ENCODE data around the gene NECTIN2.
A peak's percentile ranks its signal among the peaks of the same experiment; 100 is the strongest.
"Not testable (repeated sequence)": the region's sequence is repeated elsewhere in the genome, so short reads cannot be mapped to it uniquely, and the experiment has no call there.

The NECTIN2 gene

DNA sequence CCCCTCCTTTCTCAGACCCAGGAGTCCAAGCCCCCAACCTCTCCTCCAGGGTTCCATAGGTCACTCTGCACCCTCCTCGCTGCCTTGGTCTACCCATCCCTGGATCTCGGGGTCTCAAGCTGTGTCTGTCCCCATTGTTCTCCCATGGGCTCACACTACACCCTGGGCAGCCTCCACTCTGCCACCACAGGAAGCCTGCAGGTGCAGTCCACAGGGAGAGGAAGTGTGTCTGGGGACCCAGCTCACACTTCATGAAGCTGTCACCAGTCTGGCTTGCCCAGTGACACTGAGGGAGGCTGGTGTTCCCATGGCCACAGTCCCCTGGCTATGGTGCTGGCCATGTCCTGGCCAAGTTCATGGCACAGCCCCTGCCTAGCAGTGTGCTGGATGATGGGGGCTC is 5.3 kb downstream of the NECTIN2 start:
- DNase-seq (ENCODE audit: low read depth): no peak

DNA sequence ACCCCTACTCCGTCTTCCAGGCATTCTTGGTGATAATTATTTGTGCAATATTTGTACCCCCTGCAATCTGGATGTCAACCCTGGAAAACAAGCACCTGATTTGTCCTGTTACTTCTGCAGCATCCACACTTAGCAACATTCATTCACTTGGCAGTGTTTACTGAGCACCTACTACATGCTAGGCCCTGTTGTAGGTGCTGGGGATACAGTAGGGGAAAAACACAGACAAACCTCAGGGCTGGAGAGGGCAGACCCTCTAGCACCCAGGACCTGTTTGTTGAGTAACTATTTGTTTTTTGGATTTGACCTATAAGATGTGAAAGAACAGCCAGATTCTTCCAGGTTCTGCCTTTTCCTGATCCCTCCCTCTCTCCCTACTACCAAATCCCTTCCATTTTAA is 9.5 kb downstream of the NECTIN2 start:
- no peak for DNase-seq (ENCODE audit: low read depth)

DNA sequence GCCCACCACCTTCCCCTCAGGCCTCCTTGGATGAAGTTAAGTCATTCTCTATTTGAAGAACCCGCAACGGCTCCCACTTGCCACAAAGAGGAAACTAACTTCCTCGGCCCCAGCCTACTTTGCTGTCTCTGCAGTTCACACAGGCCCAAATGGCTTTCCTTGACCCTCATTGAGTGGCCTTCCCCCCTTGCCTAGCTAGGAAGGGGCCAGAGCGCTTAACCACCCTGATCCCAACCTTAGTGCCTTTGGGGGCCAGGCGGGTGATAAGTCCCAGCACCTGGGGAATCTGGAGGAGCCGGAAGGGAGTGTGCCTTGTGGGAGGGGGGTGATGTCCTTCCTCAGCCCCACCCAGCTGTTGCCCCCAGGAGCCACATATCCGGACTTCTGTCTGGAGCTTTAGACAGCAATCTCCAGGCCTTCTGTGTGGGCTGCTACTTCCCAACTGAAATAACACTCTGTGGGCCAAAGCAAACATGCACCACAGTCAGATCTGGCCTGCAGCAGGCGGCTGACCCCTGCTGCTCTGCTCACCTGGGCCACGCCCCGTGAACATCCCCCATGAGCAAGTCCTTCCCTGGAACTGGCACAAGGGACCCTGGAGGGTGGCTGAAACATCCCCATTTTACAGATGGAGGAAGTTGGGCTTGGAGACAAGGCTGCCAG is 10.5 kb downstream of the NECTIN2 start:
- peak; percentile 88 for DNase-seq (ENCODE audit: low read depth)

DNA sequence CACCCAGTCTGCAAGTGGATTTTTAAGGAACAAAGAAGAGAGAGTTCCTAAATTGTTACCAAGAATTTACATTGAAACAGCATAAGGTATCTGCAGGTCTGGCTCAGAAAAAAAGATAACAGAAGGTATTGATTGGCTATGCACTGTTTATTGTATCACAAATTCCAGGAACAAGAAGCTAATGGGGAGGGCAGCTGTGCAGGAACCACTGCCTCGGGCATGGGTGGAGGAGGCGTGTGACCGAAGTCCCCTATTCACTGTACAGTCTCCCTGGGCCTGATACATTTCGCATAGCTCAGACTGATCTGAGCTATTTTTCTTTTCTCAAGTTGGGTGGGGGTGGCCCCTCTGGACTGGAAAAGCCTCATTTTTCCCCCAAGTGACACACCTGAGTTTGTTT is 11.7 kb downstream of the NECTIN2 start:
- DNase-seq (ENCODE audit: low read depth): no peak

DNA sequence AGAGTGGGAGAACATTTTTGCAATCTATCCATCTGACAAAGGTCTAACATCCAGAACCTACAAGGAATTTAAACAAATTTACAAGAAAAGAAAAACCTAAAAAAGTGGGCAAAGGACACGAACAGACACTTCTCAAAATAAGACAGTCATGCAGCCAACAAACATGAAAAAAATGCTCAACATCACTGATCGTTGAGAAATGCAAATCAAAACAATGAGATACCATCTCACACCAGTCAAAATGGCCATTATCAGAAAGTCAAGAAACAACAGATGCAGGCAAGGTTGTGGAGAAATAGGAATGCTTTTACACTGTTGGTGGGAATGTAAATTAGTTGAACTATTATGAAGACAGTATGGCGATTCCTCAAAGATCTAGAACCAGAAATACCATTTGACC is 15.5 kb downstream of the NECTIN2 start:
- DNase-seq (ENCODE audit: low read depth): not testable (repeated sequence)

DNA sequence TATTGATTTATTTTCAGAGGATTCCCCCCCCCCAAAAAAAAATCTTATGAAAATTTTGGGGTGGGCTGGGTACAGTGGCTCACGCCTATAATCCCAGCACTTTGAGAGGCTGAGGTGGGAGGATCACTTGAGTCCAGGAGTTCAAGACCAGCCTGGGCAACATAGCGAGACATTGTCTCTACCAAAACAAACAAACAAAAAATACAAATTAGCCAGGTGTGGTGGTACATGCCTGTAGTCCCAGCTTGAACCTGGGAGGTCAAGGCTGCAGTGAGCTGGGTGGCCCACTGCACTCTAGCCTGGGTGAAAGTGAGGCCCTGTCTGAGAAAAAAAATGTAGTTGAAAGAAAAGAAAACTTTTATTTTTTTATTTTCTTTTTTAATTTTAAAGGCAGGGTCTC is 17.9 kb downstream of the NECTIN2 start:
- no peak for DNase-seq (ENCODE audit: low read depth)

DNA sequence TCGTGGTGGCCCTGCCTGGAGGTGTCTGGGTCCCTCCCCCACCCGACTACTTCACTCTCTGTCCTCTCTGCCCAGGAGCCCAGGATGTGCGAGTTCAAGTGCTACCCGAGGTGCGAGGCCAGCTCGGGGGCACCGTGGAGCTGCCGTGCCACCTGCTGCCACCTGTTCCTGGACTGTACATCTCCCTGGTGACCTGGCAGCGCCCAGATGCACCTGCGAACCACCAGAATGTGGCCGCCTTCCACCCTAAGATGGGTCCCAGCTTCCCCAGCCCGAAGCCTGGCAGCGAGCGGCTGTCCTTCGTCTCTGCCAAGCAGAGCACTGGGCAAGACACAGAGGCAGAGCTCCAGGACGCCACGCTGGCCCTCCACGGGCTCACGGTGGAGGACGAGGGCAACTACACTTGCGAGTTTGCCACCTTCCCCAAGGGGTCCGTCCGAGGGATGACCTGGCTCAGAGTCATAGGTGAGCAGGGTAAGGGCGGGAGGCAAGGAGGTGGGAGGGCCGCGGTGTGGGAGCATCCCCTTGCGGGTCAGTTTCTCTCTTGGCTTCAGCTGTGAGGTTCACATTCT is 19.2 kb downstream of the NECTIN2 start:
- DNase-seq (ENCODE audit: low read depth): no peak

DNA sequence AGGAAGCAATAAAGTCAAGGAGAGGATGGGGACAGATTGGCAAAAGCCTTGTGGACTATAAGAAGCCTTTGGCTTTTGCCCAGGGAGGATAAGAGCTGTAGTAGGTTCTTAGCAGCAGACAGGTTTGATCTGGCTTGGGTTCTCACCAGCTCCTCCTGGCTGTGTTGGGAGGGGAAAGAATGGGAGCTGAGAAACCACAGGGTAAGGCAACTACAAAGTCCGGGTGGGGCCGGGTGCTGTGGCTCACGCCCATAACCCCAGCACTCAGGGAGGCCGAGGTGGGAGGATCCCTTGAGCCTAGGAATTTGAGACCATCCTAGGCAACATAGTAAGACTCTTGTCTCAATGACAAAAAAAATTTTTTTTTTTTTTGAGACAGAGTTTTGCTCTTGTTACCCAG is 20.6 kb downstream of the NECTIN2 start:
- DNase-seq (ENCODE audit: low read depth): no peak

DNA sequence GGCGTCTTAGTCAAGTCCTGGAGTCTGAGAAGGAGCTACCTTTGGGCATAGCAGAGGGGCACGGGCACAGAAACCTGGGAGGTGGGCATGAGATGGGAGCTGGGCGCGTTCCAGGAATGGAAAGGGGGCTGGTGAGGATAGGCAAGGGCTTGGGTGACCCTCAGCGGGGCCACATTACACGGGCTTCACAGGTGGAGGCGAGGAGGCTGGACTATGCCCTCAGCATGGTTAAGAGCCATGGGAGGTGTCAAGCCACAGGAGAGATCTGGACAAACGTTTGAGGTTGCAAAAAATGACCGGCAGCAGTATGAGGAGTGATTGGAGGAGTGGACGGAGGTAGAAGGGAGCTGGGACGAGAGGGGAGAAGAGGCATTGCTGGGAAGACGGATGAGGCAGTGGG is 21.5 kb downstream of the NECTIN2 start:
- no peak for DNase-seq (ENCODE audit: low read depth)

DNA sequence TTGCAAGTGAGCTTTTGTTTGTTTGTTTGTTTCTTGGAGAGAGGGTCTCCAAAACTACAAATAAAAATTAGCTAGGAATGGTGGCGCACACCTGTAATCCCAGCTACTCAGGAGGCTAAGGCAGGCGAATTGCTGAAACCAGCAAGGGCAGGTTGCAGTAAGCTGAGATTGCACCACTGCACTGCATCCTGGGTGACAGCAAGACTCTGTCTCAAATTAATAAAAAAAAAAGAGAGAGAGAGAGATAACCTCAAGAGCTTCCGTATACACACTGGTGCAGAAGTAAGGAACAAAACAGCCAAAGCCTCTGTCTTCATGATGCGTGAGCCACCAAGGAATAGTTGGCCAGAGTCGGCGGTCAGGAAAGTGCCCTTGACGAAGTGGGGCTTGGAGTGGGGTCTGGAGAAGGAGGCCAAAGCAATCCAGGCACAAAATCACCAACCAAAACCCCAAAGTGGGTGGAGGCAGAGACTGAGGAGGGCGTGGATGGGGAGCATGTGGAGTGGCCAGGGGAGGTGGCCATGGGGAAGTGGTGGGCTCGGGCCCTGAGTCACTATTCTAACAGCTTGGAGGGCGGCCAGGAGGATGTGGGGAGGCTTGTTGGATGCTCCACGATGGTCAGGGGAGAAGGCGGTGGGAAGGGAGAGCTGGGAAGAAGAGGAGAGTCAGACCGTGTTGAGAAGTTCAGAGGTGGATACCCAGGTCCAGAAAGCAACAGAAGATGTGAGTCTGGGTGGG is 23.8 kb downstream of the NECTIN2 start:
- no peak for DNase-seq (ENCODE audit: low read depth)

DNA sequence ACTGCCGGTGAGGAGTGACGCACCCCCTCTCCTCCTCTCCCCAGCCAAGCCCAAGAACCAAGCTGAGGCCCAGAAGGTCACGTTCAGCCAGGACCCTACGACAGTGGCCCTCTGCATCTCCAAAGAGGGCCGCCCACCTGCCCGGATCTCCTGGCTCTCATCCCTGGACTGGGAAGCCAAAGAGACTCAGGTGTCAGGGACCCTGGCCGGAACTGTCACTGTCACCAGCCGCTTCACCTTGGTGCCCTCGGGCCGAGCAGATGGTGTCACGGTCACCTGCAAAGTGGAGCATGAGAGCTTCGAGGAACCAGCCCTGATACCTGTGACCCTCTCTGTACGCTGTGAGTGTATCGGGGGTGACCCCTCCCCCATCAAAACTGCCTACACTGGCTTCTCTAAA is 25.7 kb downstream of the NECTIN2 start:
- no peak for DNase-seq (ENCODE audit: low read depth)

DNA sequence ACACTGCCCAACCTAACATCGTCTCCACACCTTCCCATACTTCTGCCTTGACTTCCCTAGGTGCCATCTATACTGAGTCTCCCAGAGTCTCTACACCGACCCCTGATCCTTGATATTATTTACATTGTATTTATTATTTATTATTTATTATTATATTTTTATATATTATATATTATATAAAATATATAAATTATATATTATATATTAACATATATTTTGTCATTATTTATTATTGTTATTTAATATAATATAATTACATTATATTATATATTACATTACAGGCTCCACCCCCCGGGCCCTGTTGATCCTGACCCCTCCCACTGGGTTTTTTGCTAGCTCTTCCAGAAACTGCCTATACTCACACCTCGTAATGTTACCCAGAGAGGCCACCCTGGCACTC is 26.6 kb downstream of the NECTIN2 start:
- DNase-seq (ENCODE audit: low read depth): no peak

DNA sequence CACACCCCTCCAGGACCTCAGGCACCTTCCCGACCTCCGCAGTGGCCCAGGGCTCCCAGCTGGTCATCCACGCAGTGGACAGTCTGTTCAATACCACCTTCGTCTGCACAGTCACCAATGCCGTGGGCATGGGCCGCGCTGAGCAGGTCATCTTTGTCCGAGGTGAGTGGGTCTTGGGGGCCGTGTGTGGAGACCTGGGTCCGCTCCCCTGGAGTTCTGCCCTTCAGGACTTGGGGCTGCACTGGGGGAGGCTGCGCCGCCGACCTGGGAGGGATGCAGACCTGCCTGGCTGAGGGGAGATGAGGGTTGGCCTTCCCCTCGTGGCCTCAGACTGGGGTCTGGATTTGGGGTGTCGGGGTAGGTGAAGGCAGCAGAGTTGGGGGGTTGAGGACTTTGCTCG is 28.2 kb downstream of the NECTIN2 start:
- no peak for DNase-seq (ENCODE audit: low read depth)

DNA sequence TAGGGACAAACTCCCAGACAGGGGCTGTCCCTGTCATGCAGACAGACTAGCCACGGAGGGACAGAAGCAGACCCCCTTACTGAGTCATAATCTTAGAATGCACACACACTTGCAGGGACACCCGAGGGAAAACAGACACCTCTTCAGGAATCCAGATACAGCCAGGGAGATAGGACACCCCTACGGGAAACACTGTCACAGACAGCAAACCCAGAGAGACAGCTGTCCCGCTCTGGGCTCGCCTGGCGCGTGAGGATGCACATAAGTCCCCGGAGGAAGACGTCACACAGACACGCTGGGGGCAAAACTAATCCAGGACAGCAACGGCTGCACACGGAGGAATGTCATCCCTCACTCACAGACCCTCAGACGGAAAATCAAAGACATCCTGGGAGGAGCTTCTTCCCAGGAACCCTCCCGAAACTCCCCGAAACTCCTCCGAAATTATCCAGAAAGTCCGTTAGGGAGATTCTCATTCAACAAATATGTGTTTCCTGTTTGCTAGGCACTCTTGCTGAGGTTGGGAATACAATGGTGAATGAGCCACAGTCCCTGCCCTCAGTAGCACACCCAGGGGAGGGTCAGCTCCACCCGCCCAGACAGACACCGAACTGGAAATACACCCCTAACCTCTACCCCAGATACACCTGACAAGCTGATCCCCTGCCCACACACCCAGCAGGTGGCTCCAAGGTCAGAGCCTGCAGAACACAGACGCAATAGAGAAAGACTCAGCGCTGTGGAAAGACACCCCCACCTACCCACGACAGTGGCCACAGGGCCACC is 29.8 kb downstream of the NECTIN2 start:
- DNase-seq (ENCODE audit: low read depth): no peak

DNA sequence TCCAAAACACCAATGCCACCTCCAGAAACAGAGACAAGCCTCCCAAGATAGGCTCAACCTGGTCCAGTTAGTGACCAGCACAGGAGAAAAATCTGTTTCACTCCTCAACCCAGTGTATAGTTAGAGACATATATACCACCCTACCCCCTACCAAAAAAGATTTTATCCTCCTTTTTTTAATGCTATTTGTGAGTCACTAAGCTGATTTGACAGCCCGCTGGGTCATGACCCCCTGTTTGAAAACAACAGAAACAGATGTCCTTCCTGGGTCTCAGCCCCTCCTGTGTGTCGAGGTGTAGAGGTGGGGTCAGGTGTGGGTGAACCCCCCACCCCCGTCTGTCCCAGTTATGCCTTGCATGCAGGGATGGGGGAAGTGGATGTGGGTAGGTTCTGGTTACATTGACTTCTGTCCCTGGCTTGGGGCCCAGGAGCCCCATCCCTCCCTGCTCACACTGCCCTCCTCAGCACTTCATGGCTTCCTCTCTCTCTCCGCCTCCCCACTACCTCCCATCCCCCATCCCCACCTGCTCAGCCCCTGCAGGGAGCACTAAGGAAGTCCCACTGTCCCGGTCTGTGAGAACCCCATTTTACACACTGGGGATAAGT is 30.9 kb downstream of the NECTIN2 start:
- peak; percentile 33 for DNase-seq (ENCODE audit: low read depth)

DNA sequence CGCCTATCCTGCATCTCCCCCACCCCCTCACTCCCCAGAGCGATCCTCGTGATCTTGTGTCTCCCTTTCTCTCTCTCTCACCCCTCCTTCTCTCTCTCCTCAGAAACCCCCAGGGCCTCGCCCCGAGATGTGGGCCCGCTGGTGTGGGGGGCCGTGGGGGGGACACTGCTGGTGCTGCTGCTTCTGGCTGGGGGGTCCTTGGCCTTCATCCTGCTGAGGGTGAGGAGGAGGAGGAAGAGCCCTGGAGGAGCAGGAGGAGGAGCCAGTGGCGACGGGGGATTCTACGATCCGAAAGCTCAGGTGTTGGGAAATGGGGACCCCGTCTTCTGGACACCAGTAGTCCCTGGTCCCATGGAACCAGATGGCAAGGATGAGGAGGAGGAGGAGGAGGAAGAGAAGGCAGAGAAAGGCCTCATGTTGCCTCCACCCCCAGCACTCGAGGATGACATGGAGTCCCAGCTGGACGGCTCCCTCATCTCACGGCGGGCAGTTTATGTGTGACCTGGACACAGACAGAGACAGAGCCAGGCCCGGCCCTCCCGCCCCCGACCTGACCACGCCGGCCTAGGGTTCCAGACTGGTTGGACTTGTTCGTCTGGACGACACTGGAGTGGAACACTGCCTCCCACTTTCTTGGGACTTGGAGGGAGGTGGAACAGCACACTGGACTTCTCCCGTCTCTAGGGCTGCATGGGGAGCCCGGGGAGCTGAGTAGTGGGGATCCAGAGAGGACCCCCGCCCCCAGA is 32.2 kb downstream of the NECTIN2 start:
- no peak for DNase-seq (ENCODE audit: low read depth)

DNA sequence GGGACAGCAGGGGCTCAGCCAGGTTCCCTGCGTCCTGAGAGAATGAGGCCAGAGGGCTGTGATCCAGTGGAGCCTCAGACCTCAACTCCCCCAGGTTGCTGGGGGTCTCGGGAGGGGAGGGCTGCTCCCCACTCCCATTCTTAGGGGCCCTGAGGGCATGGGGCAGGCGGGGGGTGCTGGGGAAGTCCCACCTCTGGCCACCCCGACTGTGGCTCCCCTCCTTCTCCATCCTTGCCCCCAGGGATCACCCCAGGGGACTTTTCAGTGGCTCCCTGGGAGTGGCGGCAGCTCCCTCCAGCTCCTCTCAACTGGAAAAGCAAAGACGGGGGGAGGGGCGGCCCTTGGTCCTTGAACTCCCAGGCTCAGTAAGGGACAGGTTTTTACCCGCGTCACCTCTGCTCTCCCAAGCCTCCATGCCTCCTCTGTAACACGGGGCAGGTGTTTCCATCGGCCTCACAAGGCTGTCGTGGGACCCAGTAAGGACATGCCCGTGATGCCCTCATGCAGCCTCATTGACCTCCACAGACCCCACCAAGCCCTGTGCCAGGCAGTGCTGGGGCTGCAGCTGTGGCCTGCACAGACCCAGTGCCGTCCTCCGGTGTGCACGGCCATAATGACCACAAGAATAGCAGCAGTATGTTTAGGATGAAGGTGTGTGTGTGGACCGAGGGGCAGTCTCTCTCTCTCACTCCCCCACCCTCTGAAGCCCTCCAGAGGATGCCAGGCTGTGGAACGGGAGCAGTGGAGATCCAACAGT is 33.4 kb downstream of the NECTIN2 start:
- no peak for DNase-seq (ENCODE audit: low read depth)

DNA sequence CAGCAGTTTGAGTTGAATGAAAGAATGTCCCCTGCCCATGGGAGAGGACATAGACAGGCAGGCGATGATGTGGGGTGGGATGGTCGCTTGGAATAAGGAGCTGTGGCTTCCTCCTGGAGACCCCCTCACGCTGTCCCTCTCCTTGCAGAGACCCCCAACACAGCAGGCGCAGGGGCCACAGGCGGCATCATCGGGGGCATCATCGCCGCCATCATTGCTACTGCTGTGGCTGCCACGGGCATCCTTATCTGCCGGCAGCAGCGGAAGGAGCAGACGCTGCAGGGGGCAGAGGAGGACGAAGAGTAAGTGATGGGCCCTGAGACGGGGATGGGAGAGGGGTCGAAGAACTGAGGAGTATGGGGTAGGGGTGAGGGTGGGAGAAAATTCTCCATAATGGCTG is 36.0 kb downstream of the NECTIN2 start:
- no peak for DNase-seq (ENCODE audit: low read depth)

DNA sequence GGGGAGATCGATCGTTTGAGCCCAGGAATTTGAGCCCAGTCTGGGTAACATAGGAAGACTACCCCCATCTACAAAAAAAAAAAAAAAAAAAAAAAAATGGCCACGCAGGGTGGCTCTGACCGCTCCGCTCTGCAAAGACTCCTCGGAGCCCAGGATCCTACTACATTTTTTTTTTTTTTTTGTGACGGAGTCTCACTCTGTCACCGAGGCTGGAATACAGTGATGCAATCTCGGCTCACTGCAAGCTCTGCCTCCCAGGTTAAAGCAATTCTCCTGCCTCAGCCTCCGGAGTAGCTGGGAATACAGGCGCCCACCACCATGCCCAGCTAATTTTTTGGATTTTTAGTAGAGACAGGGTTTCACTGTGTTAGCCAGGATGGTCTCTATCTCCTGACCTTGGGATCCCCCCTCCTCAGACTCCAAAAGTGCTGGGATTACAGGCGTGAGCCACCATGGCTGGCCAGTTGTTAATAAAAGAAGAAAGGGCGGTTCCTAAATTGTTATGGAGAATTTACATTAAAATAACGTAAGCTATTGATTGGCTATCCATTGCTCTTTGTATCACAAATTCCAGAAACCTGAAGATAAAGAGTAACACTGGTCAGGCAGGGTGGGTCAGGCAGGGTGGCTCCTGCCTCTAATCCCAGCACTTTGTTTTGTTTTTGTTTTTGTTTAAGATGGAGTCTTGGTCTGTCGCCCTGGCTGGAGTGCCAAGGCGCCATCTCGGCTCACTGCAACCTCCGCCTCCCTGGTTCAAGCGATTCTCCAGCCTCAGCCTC is 36.7 kb downstream of the NECTIN2 start:
- DNase-seq (ENCODE audit: low read depth): not testable (repeated sequence)

DNA sequence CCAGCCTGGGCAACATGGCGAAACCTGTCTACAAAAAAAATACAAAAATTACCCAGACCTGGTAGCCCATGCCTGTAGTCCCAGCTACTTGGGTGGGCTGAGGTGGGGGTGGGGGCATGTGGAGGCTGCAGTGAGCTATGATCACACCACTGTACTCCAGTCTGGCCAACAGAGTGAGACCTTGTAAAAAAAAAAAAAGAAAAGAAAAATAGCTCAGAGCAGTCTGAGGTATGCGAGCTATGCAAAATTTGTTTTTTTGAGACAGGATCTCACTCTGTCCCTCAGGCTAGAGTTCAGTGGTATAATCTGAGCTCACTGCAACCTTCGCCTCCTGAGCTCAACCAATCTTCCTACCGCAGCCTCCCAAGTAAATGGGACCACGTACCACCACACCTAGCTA is 37.8 kb downstream of the NECTIN2 start:
- no peak for DNase-seq (ENCODE audit: low read depth)
